Right ventricle myocardium superior (tissue), 1 donor: ENCODE data around the gene ALPL. TPM values are rescaled to one million over a fixed set of nuclear protein-coding genes. Genes with fewer than 3 reads are reported as not detected.
"Not testable (repeated sequence)": the region's sequence is repeated elsewhere in the genome, so short reads cannot be mapped to it uniquely, and the experiment has no call there.

Experiments
- ATAC-seq: fragments of 200-7000 bp; cut with Tn5 transposase; one replicate; pipeline ENCODE4 v1.9.1; 2020; ENCODE audit warnings: mild to moderate bottlenecking; ENCODE audit not compliant: poor library complexity
- DNase-seq: peaks from one replicate; pipeline ENCODE4 v3.0.0-alpha.2; 2020
- intact Hi-C: fragments of 100-400 bp; cut with DNase I; formaldehyde crosslinking; loops from one replicate; pipeline ENCODE4 v1.11.2; 2022
- long read RNA-seq: library from polyadenylated mRNA; unstranded; transcript quantifications from one replicate; pipeline ENCODE4 v2.0.0, GENCODE V29; 2021
- total RNA-seq: library from RNA; stranded (reverse); fragmentation: NEBNext Ultra II Directional; extraction: Animal tissue kit (Norgen Biotek cat#: 25700); gene quantifications from one replicate; pipeline ENCODE4 v1.2.1, GENCODE V29; 2021
- donor health status: DM: no; HTN: yes; CAD: no; lungs with severe emphysema.

Gene ALPL
- total RNA-seq: 9.4 TPM
- long read RNA-seq, transcript ALPL-204 (12 exons, 2,589 nt): major isoform, 32 of 46 reads
- long read RNA-seq, partial matches to known transcripts: 1 of 46 reads
- long read RNA-seq, other reads (novel, unspliced or antisense): 12 of 46 reads

- ATAC-seq (peak; percentile 18), DNase-seq (no peak)
- intact Hi-C loops: loop anchor here (2.0 to 10.0 kb wide), 2 partner anchors 65 to 145 kb away; no protein-coding TSS in a partner anchor
Observed at GRCh38 chr1:21509351-21510112, at the start of gene ALPL. Gene ALPL, plus strand, starts transcription at chr1:21509423. Its CDS starts 44,659 bp downstream, at chr1:21554082.

- intact Hi-C loops, ATAC-seq, DNase-seq: not testable (repeated sequence)
Observed at GRCh38 chr1:21465127-21465526, 44.1 kb upstream of the ALPL start.

- ATAC-seq, intact Hi-C loops, DNase-seq: not testable (repeated sequence)
Observed at GRCh38 chr1:21467946-21468345, 41.3 kb upstream of the ALPL start.

DNA sequence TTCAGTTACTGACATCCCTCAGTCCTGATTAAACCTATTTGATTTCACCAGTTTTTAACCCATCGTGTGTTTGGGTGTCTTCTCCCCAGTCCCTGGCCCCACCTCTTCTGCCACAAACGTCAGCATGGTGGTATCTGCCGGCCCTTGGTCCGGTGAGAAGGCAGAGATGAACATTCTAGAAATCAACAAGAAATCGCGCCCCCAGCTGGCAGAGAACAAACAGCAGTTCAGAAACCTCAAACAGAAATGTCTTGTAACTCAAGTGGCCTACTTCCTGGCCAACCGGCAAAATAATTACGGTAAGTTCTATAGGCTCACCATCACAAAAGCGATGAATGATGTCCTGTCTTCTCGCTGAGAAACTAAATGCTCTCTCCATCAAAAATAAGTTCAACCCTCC, 40.6 kb upstream of the ALPL start:
- ATAC-seq (no peak), DNase-seq (no peak)
- intact Hi-C loops: no loop called here

DNA sequence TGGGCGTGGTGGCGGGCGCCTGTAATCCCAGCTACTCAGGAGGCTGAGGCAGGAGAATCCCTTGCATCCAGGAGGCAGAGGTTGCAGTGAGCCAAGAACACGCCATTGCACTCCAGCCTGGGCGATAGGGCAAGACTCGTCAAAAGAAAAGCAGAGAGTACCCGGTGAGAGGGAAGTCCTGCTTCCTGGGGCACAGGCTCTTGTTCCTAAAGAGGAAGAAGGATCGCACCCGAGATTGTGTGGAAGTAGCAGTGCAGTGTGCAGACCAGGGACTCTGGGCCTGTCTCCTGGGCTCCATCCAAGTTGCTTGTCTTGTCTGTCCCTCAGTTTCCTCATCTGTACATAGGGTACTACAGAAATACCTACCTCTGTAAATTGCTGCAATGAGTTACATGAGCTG, 39.6 kb upstream of the ALPL start:
- DNase-seq: no peak
- ATAC-seq: no peak
- intact Hi-C loops: no loop called here

DNA sequence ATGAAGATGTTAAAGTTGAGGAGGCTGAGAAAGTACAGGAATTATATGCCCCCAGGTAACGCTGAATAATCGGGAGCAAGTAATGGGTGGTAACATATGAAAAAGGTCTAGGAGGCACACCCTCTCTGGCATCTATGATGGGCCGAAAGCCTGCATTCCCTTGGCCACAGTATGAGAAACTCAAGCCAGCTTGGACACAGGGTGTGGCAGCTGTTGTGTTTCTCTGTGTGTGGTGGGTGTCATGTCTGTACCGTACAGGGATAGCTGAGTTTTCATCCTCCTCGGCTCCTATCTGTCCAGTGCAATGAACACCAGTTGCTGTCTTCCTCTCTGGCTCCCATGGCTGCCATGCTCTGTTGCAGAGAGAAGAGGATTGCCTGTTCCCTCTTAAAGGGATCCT, 36.4 kb upstream of the ALPL start:
- intact Hi-C loops: no loop called here
- DNase-seq (no peak), ATAC-seq (no peak)

DNA sequence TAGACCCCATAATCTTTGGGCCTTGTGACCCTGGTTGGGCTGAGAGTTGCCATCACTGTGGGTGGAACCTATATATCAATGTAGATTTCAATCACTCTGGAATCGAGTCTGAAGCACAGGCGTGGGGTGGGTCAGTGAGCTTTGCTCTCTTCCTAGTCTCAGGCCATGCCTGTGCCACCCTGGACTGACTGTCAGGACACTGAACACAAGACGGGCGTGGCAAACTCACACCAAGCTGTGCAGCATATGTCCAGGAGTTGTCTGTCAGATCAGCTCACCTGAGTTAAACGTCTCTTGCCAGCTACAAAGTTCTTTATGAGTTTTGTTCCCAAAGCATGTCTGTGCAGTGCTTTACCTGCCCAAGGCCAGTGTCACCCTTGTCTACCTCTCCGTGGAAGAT, 30.9 kb upstream of the ALPL start:
- ATAC-seq: no peak

DNA sequence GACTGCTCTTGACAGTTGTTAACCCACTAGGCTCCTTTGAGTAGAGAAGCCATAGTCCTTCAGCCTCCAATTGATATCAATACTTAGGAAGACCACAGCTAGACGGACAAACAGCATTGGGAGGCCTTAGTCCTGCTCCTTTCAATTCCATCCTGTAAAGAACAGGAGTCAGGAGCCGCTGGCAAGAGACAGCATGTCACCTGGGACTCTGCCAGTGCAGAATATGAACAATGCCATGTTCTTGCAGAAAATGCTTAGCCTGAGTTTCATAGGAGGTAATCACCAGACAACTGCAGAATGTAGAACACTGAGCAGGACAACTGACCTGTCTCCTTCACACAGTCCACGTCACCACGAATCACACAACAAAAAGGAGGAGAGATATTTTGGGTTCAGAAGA, 25.3 kb upstream of the ALPL start:
- DNase-seq, ATAC-seq, intact Hi-C loops: not testable (repeated sequence)

More for the DNA sequence above, 30.9 kb upstream of the ALPL start:
- DNase-seq: no peak
- intact Hi-C loops: no loop called here

DNA sequence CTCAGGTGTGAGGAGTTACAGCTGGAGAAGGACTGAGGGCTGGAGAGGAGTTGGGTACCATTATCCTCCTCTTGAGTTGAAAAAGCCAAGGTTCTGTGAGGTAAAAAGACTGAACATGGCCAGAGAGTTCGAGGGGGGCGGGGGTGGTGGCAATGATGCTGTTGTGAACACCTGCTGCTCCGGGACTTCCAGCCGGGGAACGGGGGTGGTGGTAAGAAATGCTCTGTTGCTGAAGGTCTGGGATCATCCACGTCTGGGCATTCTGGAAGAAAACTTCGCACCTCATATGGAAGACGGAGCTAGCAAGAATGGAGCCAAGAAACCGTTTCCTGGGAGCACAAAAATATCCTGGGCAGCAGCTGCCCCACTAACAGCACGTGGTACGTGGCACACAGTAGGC, 20.1 kb upstream of the ALPL start:
- ATAC-seq (no peak), DNase-seq (no peak)
- intact Hi-C loops: no loop called here

DNA sequence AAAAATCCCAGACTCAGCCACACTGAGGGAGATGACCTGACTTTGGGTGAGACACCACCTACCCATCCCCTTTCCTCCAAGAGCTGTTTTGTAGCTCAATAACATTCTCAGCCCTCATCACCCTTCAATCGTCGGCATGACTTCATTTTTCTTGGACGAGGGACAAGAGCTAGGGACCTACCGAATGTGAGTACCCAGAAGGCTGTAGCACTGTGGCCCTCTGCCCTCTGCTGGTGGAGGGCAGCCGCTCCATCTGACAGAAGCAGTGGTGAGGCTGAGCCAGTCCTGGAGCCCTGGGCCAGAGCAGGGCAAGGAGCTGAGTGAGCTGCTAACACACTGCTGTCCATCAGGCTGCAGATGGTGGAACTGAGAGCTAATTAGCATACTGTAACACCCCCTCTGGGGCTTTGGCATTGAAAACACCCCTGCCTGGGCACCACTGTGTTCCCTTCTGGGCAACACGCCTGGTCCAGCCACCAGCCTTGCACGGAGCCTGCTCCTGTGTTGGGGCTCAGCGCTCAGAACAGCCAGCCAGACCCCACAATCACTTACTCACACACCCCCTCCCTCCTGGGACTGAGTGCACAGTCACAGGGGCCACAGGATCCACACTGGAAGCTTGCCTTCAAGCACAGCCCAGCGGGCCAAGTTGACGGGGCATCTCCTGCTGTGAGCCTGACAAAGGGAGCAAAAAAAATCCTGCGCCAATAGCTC, 18.3 kb upstream of the ALPL start:
- ATAC-seq: no peak
- no peak for DNase-seq
- intact Hi-C loops: no loop called here

DNA sequence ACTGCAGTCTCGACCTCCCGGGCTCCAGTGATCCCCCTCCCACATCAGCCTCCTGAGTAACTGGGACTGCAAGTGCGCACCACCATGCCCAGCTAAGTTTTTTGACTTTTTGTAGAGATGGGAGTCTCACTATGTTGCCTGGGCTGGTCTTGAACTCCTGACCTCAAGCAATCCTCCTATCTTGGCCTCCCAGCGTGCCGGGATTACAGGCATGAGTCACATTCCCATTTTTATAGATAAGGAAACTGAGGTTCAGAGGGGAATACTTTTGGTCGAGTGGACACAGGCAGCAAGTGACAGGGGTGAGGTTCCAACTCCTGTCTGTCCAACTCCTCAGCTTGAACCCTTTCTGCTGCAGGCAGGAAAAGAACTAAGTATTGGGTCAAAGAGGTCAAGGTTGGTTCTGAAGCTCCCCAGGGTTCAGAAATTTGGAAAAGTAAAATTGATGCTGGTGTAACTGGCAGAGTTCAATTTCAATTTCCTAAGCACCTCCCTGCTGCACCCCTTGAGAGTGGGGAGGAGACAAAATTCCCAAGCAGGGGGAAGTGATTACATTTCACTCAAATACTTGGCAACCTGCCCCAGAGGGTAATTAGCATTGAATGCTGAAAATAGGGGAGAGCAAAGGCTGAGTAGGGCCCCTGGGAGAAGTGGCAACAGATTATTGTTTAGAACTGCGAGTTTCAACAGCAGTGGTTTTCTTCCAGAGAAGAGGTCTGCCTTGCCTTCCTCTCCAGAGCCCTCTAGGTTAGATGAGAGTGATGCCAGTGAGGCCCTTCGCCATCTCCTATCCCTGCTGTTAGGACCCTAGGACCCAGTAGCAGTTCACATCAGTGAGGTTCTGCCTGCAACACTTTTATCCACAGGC, 17.5 kb upstream of the ALPL start:
- intact Hi-C loops: no loop called here
- ATAC-seq: no peak
- no peak for DNase-seq

- intact Hi-C loops: no loop called here
- ATAC-seq: no peak
Observed at GRCh38 chr1:21492356-21492625, 16.9 kb upstream of the ALPL start.

DNA sequence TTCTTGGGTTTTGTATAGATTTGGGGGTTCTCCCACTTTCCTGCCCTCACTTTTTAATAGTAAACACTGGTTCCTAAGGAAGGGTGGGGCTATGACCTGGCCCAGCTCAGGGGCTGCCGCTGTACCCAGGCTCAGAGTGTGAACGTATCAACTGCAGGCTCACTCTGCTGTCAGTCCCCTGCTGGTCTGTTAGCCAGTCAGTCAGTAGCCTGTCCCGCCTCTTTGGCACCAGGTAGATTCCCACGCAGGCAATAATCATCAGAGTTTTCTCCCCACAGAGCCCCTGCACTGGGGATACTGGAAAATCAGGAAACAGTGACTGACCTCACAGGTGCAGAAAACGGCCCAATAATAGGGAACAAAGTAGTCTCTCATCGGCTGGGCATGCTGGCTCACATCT, 15.0 kb upstream of the ALPL start:
- ATAC-seq: no peak
- intact Hi-C loops: no loop called here
- DNase-seq: no peak

More at GRCh38 chr1:21492356-21492625, 16.9 kb upstream of the ALPL start:
- DNase-seq: no peak

- intact Hi-C loops: no loop called here
- ATAC-seq (no peak), DNase-seq (no peak)
Observed at GRCh38 chr1:21495225-21495820, 13.9 kb upstream of the ALPL start.

- no peak for ATAC-seq
- intact Hi-C loops: no loop called here
- no peak for DNase-seq
Observed at GRCh38 chr1:21496063-21496462, 13.2 kb upstream of the ALPL start.

- DNase-seq (no peak), ATAC-seq (no peak)
- intact Hi-C loops: no loop called here
Observed at GRCh38 chr1:21496886-21497285, 12.3 kb upstream of the ALPL start.

DNA sequence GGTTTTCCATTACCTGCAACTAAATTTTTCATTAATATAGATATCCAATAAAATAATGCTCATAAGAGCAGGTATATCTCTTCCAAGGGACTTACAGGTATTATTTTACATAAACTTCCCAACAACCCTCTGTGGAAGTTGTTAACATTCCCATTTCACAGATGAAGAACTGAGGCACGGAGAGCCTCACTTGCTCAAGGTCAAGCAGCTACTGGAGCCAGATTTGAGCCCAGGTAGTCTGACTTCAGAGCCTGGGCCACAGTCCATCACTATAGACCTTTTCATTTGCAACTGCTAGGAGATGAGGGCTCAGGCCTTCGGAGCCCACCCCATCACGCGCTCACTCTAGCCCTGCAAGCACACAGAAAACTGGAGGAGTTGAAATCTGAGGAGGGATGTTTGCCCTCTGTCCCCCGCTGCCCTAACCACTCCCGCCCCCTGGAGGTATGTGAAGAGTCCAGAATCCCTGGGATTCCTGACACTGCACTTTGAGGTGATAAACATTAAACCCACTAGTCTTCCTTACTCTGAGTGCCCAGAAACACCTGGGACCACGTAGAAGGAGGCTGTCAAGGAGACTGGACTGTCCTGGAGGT, 11.7 kb upstream of the ALPL start:
- intact Hi-C loops: no loop called here
- no peak for DNase-seq

GRCh38 chr1:21499283-21499950, 9.8 kb upstream of the ALPL start:
- DNase-seq (no peak), ATAC-seq (no peak)
- intact Hi-C loops: no loop called here

More for the DNA sequence above, 11.7 kb upstream of the ALPL start:
- no peak for ATAC-seq
